ENCODE results near the gene EXTL1.

EXTL1 gene

DNA sequence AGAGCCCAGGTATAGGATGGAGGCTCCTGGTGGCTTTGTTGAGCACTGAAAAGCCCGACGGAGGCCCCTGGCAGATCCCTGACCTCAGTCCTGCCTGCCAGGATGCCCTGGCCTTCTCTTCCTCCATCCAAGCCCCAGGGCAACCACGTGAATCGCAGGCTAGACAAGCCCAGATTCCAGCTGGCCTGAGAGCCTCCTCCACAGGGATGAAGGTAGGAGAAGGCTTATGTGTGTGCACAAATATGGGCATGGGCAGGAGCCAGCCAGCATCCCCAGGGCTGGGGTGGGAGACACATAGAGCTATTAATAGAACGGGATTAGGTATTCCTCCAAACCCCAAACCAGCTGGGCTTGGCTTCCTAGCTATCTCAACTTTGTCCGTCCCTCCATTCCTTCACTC, 4.0 kb upstream of the EXTL1 start:
- FAIRE-seq (no peak), DNase-seq (ENCODE audit: insufficient read length, low spot score) (no peak)
- no peak for TF ChIP-seq CTCF (IDR thresholded peaks at IDR 0.05; ENCODE audit: insufficient read depth, missing control alignments)

DNA sequence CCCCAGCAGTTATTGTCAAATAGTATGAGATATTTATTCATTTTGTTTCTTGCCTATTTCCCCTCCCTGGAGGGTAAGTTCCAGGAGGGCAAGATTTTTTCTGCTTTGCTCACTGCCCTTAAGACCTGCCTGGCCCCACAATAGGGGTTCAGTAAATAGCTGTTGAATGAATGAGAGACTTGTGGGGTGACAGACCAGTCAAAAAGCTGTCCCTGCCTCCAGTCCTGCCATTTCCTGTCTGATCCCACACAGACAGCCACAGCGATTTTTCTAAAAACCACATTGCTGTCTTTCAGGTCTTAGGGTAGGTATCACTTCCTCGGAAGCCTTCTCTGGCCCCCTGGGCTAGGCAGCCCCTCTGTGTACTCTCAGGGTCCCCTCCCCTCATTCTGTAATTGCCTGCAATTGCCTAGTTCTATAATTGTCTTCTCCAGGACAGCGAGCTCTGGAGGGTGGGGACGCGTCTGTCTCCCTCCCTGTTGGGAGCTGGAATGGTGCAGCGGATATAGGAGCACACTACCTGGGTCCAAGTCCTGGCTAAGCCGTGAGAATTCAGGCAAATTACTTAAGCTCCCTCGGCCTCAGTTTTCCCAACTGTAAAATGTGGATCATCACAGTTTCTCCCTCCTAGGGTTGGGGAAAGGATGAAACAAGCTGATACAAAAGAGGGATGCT, 1.8 kb upstream of the EXTL1 start:
- FAIRE-seq (no peak), DNase-seq (ENCODE audit: insufficient read length, low spot score) (no peak)
- no peak for TF ChIP-seq CTCF (IDR thresholded peaks at IDR 0.05; ENCODE audit: insufficient read depth, missing control alignments)

GRCh38 chr1:26020330-26020768, 1.2 kb upstream of the EXTL1 start:
- FAIRE-seq (no peak), DNase-seq (ENCODE audit: insufficient read length, low spot score) (no peak)
- TF ChIP-seq CTCF (IDR thresholded peaks at IDR 0.05; ENCODE audit: insufficient read depth, missing control alignments) = no peak

DNA sequence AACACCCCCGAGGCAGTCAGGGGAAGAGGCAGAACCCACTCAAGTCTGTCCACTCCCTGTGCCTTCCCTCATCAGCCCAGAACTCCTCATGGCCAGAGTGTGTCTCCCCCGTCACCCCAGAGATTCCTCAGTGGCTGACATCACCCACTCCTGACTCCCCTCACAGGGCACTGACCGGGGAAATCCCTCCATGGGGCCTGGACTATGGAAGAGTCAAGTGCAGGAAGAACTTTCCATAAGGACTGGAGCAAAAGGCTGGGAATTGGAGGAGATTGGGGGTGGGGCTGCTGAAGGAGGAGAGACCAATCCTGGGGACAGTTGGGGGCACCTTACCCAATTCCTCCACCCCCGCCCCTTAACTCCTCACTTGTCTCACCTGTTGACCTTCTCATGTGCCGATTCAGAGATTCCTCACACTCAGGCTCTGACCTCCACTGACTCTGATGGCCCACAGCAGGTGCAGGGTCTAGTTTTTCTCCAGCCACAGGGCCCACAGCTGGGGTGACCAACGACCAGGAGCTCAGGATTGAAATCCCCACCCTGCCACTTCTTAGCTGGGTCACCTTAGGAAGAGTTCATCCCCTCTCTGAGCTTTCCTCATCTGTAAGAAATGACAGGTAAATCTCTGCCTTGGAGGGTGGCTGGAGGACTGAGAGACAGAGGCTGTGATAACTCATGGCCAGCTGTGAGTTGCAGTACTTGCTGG, 481 bp upstream of the EXTL1 start:
- no peak for TF ChIP-seq CTCF (IDR thresholded peaks at IDR 0.05; ENCODE audit: insufficient read depth, missing control alignments)
- no peak for FAIRE-seq
- no peak for DNase-seq (ENCODE audit: insufficient read length, low spot score)

DNA sequence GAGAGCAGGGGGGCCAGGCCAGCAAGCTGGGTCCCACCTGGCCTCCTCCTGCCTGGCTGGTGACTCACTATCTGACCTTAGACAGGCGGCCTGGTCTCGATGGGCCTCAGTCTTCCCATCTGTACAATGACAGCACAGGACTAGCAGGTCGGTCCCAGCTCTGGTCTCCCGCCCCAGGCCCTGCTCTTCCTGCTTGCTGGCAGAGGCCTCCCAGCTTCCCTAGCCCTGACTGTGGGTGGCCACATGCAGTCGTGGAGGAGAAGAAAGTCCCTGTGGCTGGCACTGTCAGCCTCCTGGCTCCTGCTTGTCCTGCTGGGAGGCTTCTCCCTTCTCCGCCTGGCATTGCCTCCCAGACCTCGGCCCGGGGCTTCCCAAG, 817 bp downstream of the EXTL1 start:
- no peak for TF ChIP-seq CTCF (IDR thresholded peaks at IDR 0.05; ENCODE audit: insufficient read depth, missing control alignments)
- DNase-seq (ENCODE audit: insufficient read length, low spot score) (no peak), FAIRE-seq (no peak)

- DNase-seq (ENCODE audit: insufficient read length, low spot score) (no peak), FAIRE-seq (no peak)
- no peak for TF ChIP-seq CTCF (IDR thresholded peaks at IDR 0.05; ENCODE audit: insufficient read depth, missing control alignments)
These were observed 1.4 kb downstream of the EXTL1 start for GRCh38 chr1:26023009-26023408.

DNA sequence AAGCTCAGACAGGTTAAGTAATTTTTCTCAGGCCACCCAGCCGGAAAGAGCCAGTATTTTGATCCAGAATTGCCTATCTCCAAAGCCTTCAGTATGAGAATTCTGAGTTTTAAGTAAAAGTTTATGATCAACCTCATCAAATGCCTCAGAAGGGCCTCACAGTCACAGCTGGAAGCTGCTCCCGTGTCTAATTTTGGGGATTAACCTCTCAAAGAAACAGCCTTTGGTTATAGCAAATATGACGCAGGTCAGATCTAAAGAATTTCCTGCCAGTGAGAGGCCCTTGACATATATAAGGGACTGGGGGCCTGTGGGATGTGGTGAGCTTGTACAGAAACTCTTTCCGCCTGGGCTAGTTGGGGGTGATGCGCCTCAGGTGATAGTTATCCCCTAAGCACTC, 2.3 kb downstream of the EXTL1 start:
- FAIRE-seq (no peak), DNase-seq (ENCODE audit: insufficient read length, low spot score) (no peak)
- TF ChIP-seq CTCF (IDR thresholded peaks at IDR 0.05; ENCODE audit: insufficient read depth, missing control alignments) = no peak

All from D721Med (cell line).